Endothelial cell of umbilical vein (primary cell): Measurements from ENCODE around the gene ZCCHC9. TPM values are rescaled to one million over a fixed set of nuclear protein-coding genes. Genes with fewer than 3 reads are reported as not detected.

Experiments
- BruUV-seq: library from RNA; stranded (reverse); fragments of 400-500 nt; replicated peaks from 2 replicates; lab custom pipeline; 2021; lab: Mats Ljungman, UMichigan
- CTCF ChIA-PET: fragments of 300-600, 350-600 bp; sonication (Branson Sonifier 250); formaldehyde crosslinking; loops from one replicate; lab custom pipeline; 2021; ENCODE audit warnings: antibody characterized with exemption, inconsistent platforms; lab: Charles Lee
- POLR2A ChIA-PET: fragments of 300-600, 350-600 bp; sonication (Branson Sonifier 250); formaldehyde crosslinking; loops from one replicate; lab custom pipeline; 2021; ENCODE audit warnings: antibody characterized with exemption, inconsistent platforms; lab: Charles Lee
- DNase-seq: peaks from one replicate; pipeline ENCODE4 v3.0.0-alpha.2; 2011; ENCODE audit warnings: low read depth, low spot score
- FAIRE-seq: peaks from 2 replicates; lab custom pipeline; 2011; peaks lifted over from hg19 to GRCh38; lab: Jason Lieb, UNC
- H2AFZ ChIP-seq: 2 replicates; pipeline ENCODE4 v1.6.0; 2012; ENCODE audit warnings: low read depth, low read length, control low read depth, inconsistent platforms
- H3K27ac ChIP-seq: 2 replicates; pipeline ENCODE4 v1.5.1; 2011; ENCODE audit warnings: low read depth, mild to moderate bottlenecking, control low read depth, low read length, moderate library complexity; ENCODE audit not compliant: insufficient read depth
- H3K27me3 ChIP-seq, 2 experiments: 2 replicates each; pipeline versions ENCODE4 v1.6.0 to v1.6.1; 2011; ENCODE audit warnings: low read length in 2 of 2, mixed read lengths in 1 of 2; ENCODE audit not compliant: control insufficient read depth in 2 of 2, insufficient read depth in 2 of 2
- H3K36me3 ChIP-seq, 2 experiments: 2 replicates in 1 of 2; 3 replicates in 1 of 2; pipeline ENCODE4 v1.5.1; 2011; ENCODE audit warnings: low read length in 2 of 2, mild to moderate bottlenecking in 1 of 2, moderate library complexity in 1 of 2; ENCODE audit not compliant: control insufficient read depth in 2 of 2, insufficient read depth in 2 of 2; ENCODE audit errors: extremely low read depth in 1 of 2
- H3K4me1 ChIP-seq: 3 replicates; pipeline ENCODE4 v1.5.1; 2011; ENCODE audit warnings: mild to moderate bottlenecking, low read length; ENCODE audit not compliant: control insufficient read depth, insufficient read depth; ENCODE audit errors: extremely low read depth
- H3K4me2 ChIP-seq: 2 replicates; pipeline ENCODE4 v1.6.1; 2011; ENCODE audit warnings: low read length, control low read depth, mixed read lengths; ENCODE audit not compliant: insufficient read depth
- H3K4me3 ChIP-seq, 3 experiments: fragments of 200-600 bp in 1 of 3; sonication (generic), shearing (Covaris generic) in 1 of 3; replicated peaks in 1 of 3; 2 replicates each; pipeline ENCODE4 v1.5.1; 2011 to 2016; ENCODE audit warnings: control low read depth in 3 of 3, low read length in 3 of 3, mild to moderate bottlenecking in 2 of 3, inconsistent platforms in 1 of 3, low read depth in 1 of 3, moderate library complexity in 1 of 3; ENCODE audit not compliant: insufficient read depth in 1 of 3
- H3K79me2 ChIP-seq: 2 replicates; pipeline ENCODE4 v1.6.0; 2012; ENCODE audit warnings: low read length, inconsistent platforms; ENCODE audit not compliant: control insufficient read depth, insufficient read depth
- H3K9ac ChIP-seq: replicated peaks from 2 replicates; pipeline ENCODE3; 2011; ENCODE audit warnings: low read length, control low read depth; ENCODE audit not compliant: insufficient read depth; ENCODE audit errors: extremely low read depth
- H3K9me1 ChIP-seq: replicated peaks from 3 replicates; pipeline ENCODE4 v1.6.0; 2011; ENCODE audit warnings: mild to moderate bottlenecking, low read length; ENCODE audit not compliant: control insufficient read depth, insufficient read depth; ENCODE audit errors: extremely low read depth
- H3K9me3 ChIP-seq: replicated peaks from 2 replicates; pipeline ENCODE4 v1.5.1; 2012; ENCODE audit warnings: low read length, inconsistent platforms; ENCODE audit not compliant: control insufficient read depth, insufficient read depth
- H4K20me1 ChIP-seq: replicated peaks from 2 replicates; pipeline ENCODE3; 2011; ENCODE audit warnings: mild to moderate bottlenecking, low read length; ENCODE audit not compliant: control insufficient read depth, insufficient read depth; ENCODE audit errors: extremely low read depth
- EZH2 ChIP-seq: IDR thresholded peaks from 2 replicates; pipeline ENCODE4 v1.6.1; 2012; ENCODE audit warnings: borderline replicate concordance, low read depth, mild to moderate bottlenecking, moderate library complexity, low read length, inconsistent platforms; ENCODE audit not compliant: severe bottlenecking
- FOS ChIP-seq: IDR thresholded peaks from 2 replicates; pipeline ENCODE4 v1.6.1; 2011; ENCODE audit warnings: mild to moderate bottlenecking, low read length, moderate library complexity, borderline replicate concordance; ENCODE audit not compliant: insufficient read depth
- GATA2 ChIP-seq: IDR thresholded peaks from 2 replicates; pipeline ENCODE4 v1.7.0; 2011; ENCODE audit warnings: low read depth, mild to moderate bottlenecking, moderate library complexity, mixed read lengths, low read length; ENCODE audit not compliant: insufficient read length, insufficient read depth
- JUN ChIP-seq: IDR thresholded peaks from 2 replicates; pipeline ENCODE4 v1.6.1; 2011; ENCODE audit warnings: borderline replicate concordance, low read depth; ENCODE audit not compliant: insufficient read length, insufficient read depth
- MYC ChIP-seq: IDR thresholded peaks from one replicate; pipeline ENCODE4 v1.6.1; 2011; ENCODE audit warnings: mild to moderate bottlenecking, low read depth, low read length
- POLR2A ChIP-seq: IDR thresholded peaks from 2 replicates; pipeline ENCODE4 v1.6.1; 2012; ENCODE audit warnings: low read depth, mild to moderate bottlenecking, control low read depth, low read length
- POLR2AphosphoS5 ChIP-seq: IDR thresholded peaks from 2 replicates; pipeline ENCODE4 v1.6.1; 2012; ENCODE audit warnings: low read depth, mild to moderate bottlenecking, control low read depth, low read length, moderate library complexity; ENCODE audit not compliant: insufficient read depth
- dilution Hi-C: fragments of 300-500 bp; cut with MboI; formaldehyde crosslinking; loops from one replicate; pipeline ENCODE4 v1.15.0; 2019; ENCODE audit warnings: low sequenced_read_pairs; ENCODE audit not compliant: extremely low pct_ligation_motif_present
- intact Hi-C: fragments of 100-400 bp; cut with micrococcal nuclease; formaldehyde crosslinking; loops from one replicate; pipeline ENCODE4 v1.10.0; 2022
- polyA plus RNA-seq, 4 experiments: library from polyadenylated mRNA; depleted of rRNA in 3 of 4; stranded (reverse) in 3 of 4; unstranded in 1 of 4; fragments of >200 nt; gene quantifications; 2 replicates each; pipeline versions ENCODE4 v1.2.1 to v1.2.3, GENCODE V29; 2011 to 2012; ENCODE audit warnings: missing spikeins in 1 of 4
- total RNA-seq: library from RNA; stranded (reverse); gene quantifications from 2 replicates; pipeline ENCODE4 v1.2.3, GENCODE V29; 2021
- TF ChIP-seq, protein P1 (sequence below), 2 donors: IDR thresholded peaks; 1 replicate in 1 of 2; 2 replicates in 1 of 2; pipeline ENCODE4 v1.5.1; 2011; ENCODE audit warnings: low read length in 2 of 2, mild to moderate bottlenecking in 2 of 2, moderate library complexity in 2 of 2, control low read depth in 1 of 2, inconsistent platforms in 1 of 2, low read depth in 1 of 2; ENCODE audit not compliant: insufficient read depth in 1 of 2; ENCODE audit errors: extremely low read depth in 1 of 2
- TF ChIP-seq, protein P2 (sequence below): IDR thresholded peaks from 2 replicates; pipeline ENCODE4 v1.6.1; 2011; ENCODE audit not compliant: insufficient read depth, insufficient read length

ZCCHC9 gene
- total and polyA plus RNA-seq, 2 donors (not counting 3 experiments of a cell fraction or from before 2014, with no cell fraction given): 6.8 to 23.9 TPM

DNA sequence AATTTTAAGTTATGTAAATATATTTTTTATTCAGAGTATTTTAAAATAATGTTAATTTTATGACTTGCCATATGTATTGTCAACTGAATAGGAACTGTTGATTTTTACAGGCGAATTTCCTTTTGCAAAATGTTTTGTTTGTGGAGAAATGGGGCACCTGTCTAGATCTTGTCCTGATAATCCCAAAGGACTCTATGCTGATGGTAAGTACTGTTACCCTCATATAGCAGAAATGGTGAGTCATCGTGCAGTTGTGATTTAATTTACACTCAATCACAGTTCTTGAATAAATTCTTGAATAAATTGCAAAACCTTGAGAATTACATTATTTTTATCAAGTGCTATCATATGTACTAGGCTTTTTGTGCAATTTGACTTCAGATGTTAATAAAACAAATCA lies 7.4 kb downstream of the ZCCHC9 start:
- H4K20me1 ChIP-seq: no peaks in the 10 kb centered on the region
- ChIA-PET POLR2A (no interaction called here), CTCF (interaction anchor here (0.8 kb wide), 1 partner anchor 73 kb away, joined by 3 read pairs; no protein-coding TSS in a partner anchor)
- H3K9ac ChIP-seq: no peak overlapping the region
- no peak overlapping the region for H2AFZ ChIP-seq
- intact Hi-C loops (loop anchor here (10.0 kb wide), 2 partner anchors 206 to 344 kb away; partner anchors contain the start of gene RASGRF2), dilution Hi-C loops (no loop called here)
- peaks cover 0 to 9% of the 10 kb centered on the region in 2 experiments for H3K36me3 ChIP-seq
- no peaks in the 10 kb centered on the region for H3K9me3 ChIP-seq
- no peaks in the 10 kb centered on the region for H3K27me3 ChIP-seq
- TF ChIP-seq POLR2A: no peak
- no peak for TF ChIP-seq FOS
- TF ChIP-seq GATA2: no peak
- TF ChIP-seq, protein P1, sequence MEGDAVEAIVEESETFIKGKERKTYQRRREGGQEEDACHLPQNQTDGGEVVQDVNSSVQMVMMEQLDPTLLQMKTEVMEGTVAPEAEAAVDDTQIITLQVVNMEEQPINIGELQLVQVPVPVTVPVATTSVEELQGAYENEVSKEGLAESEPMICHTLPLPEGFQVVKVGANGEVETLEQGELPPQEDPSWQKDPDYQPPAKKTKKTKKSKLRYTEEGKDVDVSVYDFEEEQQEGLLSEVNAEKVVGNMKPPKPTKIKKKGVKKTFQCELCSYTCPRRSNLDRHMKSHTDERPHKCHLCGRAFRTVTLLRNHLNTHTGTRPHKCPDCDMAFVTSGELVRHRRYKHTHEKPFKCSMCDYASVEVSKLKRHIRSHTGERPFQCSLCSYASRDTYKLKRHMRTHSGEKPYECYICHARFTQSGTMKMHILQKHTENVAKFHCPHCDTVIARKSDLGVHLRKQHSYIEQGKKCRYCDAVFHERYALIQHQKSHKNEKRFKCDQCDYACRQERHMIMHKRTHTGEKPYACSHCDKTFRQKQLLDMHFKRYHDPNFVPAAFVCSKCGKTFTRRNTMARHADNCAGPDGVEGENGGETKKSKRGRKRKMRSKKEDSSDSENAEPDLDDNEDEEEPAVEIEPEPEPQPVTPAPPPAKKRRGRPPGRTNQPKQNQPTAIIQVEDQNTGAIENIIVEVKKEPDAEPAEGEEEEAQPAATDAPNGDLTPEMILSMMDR (IDR thresholded peaks at IDR 0.05; ENCODE audit: extremely low read depth in 1 of 2, insufficient read depth in 1 of 2, low read depth in 1 of 2, low read length in 2 of 2): no peak
- TF ChIP-seq JUN: no peak
- no peak for TF ChIP-seq POLR2AphosphoS5
- TF ChIP-seq MYC: no peak
- no peak for TF ChIP-seq EZH2
- TF ChIP-seq, protein P2, sequence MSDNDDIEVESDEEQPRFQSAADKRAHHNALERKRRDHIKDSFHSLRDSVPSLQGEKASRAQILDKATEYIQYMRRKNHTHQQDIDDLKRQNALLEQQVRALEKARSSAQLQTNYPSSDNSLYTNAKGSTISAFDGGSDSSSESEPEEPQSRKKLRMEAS: no peak
- H3K79me2 ChIP-seq: no peaks in the 10 kb centered on the region
- no peak overlapping the region for H3K4me2 ChIP-seq
- no peaks in the 10 kb centered on the region for H3K4me1 ChIP-seq
- no peak for DNase-seq
- no peak for FAIRE-seq
- no peak overlapping the region for H3K27ac ChIP-seq
- H3K9me1 ChIP-seq: no peaks in the 10 kb centered on the region
- H3K4me3 ChIP-seq: no peak overlapping the region
- BruUV-seq: no TSS peak
